Measurements from ENCODE around the gene STIP1.

DNA sequence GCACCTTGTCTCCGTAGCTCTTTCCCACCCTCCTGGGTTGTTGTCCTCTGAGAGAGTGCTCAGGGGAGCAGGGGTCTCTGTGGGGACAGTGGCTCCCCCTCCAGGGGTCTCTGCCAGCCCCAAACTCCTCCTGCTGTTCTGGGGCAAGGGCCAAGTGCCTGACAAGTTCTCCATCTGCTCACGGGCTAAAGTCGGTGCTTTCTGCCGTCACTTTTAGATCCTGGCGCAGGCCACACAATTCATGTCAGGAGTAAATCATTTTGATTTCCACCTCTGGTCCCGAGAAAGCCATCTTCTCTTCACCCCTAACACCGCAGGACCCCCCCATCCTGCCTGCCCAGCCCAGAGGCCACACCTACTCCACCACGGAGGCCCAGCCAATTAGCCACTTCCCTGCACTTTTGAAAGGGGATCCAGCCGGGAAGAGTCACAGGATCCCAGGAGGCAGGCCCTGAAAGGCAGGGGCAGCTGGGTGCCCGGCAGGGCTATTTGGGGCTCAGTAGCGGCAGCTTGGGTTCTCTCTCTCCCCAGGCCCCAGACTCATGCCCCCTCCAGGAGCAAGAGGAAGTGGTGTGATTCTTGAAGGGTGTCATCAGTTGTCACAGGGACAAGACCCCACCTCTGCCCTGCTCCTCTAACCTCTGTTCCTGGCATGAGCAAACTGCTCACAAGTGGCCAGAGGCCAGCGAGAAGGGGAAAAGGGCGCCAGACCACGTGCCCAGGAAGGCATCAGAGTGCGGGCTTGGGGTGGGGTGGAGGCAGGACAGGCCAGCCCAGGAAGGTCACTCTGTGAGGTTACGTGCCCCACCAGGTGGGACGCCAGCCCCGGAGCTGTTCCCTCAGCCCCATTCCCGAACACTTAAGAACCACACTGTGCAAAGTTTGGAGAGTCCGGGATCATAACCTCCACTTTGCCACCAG lies 21.3 kb upstream of the STIP1 start:
- TF ChIP-seq, protein P1, sequence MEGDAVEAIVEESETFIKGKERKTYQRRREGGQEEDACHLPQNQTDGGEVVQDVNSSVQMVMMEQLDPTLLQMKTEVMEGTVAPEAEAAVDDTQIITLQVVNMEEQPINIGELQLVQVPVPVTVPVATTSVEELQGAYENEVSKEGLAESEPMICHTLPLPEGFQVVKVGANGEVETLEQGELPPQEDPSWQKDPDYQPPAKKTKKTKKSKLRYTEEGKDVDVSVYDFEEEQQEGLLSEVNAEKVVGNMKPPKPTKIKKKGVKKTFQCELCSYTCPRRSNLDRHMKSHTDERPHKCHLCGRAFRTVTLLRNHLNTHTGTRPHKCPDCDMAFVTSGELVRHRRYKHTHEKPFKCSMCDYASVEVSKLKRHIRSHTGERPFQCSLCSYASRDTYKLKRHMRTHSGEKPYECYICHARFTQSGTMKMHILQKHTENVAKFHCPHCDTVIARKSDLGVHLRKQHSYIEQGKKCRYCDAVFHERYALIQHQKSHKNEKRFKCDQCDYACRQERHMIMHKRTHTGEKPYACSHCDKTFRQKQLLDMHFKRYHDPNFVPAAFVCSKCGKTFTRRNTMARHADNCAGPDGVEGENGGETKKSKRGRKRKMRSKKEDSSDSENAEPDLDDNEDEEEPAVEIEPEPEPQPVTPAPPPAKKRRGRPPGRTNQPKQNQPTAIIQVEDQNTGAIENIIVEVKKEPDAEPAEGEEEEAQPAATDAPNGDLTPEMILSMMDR (IDR thresholded peaks at IDR 0.05), result no peak
- TF ChIP-seq EP300 (IDR thresholded peaks at IDR 0.05), result peak in 1 of 2 donors; percentile 6

All from tibial nerve (tissue), 4 donors.